ENCODE results near the gene ZMAT5.

DNA sequence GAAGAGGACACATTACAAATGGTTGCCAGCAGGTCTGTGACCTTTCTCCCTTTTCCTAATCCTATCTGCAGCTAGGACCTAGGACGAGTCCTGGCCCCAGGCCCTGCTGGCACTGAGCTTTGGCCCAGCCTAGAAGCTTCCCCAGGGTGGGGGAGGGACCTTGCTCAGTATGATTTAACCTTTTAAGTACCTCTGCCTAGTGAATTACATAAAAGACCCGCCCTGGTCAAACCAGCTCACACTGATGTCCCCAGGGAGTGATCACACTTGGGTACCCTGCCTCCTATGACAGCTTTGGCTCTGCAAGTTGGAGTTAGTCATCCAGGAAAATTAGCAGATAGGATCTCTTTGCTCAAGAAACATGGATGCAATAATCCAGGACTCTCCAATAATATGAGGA is 49.3 kb upstream of the ZMAT5 start:
- TF ChIP-seq CSRNP3 (CRISPR knock-in tag; IDR thresholded peaks at IDR 0.05) (no peak), ZNF565 (CRISPR knock-in tag; conservative IDR thresholded peaks at IDR 0.05; ENCODE audit: low read depth) (no peak), ZC3H10 (CRISPR knock-in tag; IDR thresholded peaks at IDR 0.05) (no peak), RARB (CRISPR knock-in tag; IDR thresholded peaks at IDR 0.05) (no peak), ISL1 (CRISPR knock-in tag; IDR thresholded peaks at IDR 0.05) (no peak), ARNTL (CRISPR knock-in tag; IDR thresholded peaks at IDR 0.05; ENCODE audit: borderline replicate concordance, low read depth) (no peak), CREB5 (CRISPR knock-in tag; IDR thresholded peaks at IDR 0.05; ENCODE audit: low read depth) (no peak), CSDC2 (CRISPR knock-in tag; IDR thresholded peaks at IDR 0.05) (no peak)
- TF ChIP-seq, protein P1, sequence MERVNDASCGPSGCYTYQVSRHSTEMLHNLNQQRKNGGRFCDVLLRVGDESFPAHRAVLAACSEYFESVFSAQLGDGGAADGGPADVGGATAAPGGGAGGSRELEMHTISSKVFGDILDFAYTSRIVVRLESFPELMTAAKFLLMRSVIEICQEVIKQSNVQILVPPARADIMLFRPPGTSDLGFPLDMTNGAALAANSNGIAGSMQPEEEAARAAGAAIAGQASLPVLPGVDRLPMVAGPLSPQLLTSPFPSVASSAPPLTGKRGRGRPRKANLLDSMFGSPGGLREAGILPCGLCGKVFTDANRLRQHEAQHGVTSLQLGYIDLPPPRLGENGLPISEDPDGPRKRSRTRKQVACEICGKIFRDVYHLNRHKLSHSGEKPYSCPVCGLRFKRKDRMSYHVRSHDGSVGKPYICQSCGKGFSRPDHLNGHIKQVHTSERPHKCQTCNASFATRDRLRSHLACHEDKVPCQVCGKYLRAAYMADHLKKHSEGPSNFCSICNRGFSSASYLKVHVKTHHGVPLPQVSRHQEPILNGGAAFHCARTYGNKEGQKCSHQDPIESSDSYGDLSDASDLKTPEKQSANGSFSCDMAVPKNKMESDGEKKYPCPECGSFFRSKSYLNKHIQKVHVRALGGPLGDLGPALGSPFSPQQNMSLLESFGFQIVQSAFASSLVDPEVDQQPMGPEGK (CRISPR knock-in tag; IDR thresholded peaks at IDR 0.05; ENCODE audit: borderline replicate concordance): no peak

Measured in SK-N-SH treated with all-trans-retinoic acid at 6 μM for 48 hours (cell line).